ENCODE results near the gene ZSWIM1. TPM values are rescaled to one million over a fixed set of nuclear protein-coding genes. Genes with fewer than 3 reads are reported as not detected.

The ZSWIM1 gene
- total RNA-seq, 1 donor from 2014 or later: 13.3 TPM

- no peaks in the 10 kb centered on the region for H3K9me3 Mint-ChIP-seq (ENCODE audit: unreplicated experiment)
Measured at GRCh38 chr20:45841407-45842129, 39.5 kb upstream of the ZSWIM1 start.

GRCh38 chr20:45842169-45842812 is 38.7 kb upstream of the ZSWIM1 start:
- H3K4me3 Mint-ChIP-seq (ENCODE audit: unreplicated experiment): no peak overlapping the region
- H3K4me1 Mint-ChIP-seq (ENCODE audit: unreplicated experiment): peaks cover 1% of the 10 kb centered on the region
- H3K36me3 Mint-ChIP-seq (ENCODE audit: unreplicated experiment): peaks cover 24% of the 10 kb centered on the region
- TF ChIP-seq CTCF (IDR thresholded peaks at IDR 0.05): no peak
- no peak for DNase-seq (ENCODE audit: extremely low spot score, unreplicated experiment)
- peak overlapping the region; percentile 23 for H3K27ac Mint-ChIP-seq (ENCODE audit: unreplicated experiment)
- no peaks in the 10 kb centered on the region for H3K9me3 Mint-ChIP-seq (ENCODE audit: unreplicated experiment)
- H3K27me3 Mint-ChIP-seq (ENCODE audit: unreplicated experiment): no peaks in the 10 kb centered on the region

More at GRCh38 chr20:45841407-45842129, 39.5 kb upstream of the ZSWIM1 start:
- no peak for DNase-seq (ENCODE audit: extremely low spot score, unreplicated experiment)
- H3K36me3 Mint-ChIP-seq (ENCODE audit: unreplicated experiment): peaks cover 24% of the 10 kb centered on the region
- no peak overlapping the region for H3K27ac Mint-ChIP-seq (ENCODE audit: unreplicated experiment)
- TF ChIP-seq CTCF (IDR thresholded peaks at IDR 0.05): no peak
- H3K4me3 Mint-ChIP-seq (ENCODE audit: unreplicated experiment): no peak overlapping the region
- H3K27me3 Mint-ChIP-seq (ENCODE audit: unreplicated experiment): no peaks in the 10 kb centered on the region
- peaks cover 8% of the 10 kb centered on the region for H3K4me1 Mint-ChIP-seq (ENCODE audit: unreplicated experiment)

DNA sequence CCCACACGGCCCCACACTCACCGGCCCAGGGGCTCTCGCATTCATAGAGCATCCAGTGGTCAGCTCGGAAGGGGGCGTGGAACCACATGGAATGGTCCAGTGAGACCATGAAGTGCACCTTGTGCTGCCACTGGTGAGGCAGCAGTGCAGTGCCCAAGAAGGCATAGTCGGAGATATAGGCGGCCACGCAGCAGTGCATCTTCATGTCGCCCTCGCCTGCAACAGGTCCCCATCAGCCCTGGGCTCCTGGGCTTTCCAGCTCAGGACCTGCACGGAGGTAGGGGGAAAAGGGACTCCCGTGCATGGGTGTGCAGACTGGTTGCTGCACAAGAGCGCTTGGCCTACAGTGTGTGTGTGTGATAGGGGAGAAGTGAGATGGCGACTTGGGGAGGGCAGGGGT is 37.5 kb upstream of the ZSWIM1 start:
- no peak for TF ChIP-seq CTCF (IDR thresholded peaks at IDR 0.05)
- DNase-seq (ENCODE audit: extremely low spot score, unreplicated experiment): no peak
- Mint-ChIP-seq H3K4me1 (ENCODE audit: unreplicated experiment) (peaks cover 1% of the 10 kb centered on the region), H3K9me3 (ENCODE audit: unreplicated experiment) (no peaks in the 10 kb centered on the region), H3K4me3 (ENCODE audit: unreplicated experiment) (no peak overlapping the region), H3K27me3 (ENCODE audit: unreplicated experiment) (no peaks in the 10 kb centered on the region), H3K27ac (ENCODE audit: unreplicated experiment) (no peak overlapping the region), H3K36me3 (ENCODE audit: unreplicated experiment) (peaks cover 24% of the 10 kb centered on the region)

GRCh38 chr20:45845452-45845851 is 35.6 kb upstream of the ZSWIM1 start:
- no peak for TF ChIP-seq CTCF (IDR thresholded peaks at IDR 0.05)
- DNase-seq (ENCODE audit: extremely low spot score, unreplicated experiment): no peak
- Mint-ChIP-seq H3K27me3 (ENCODE audit: unreplicated experiment) (no peaks in the 10 kb centered on the region), H3K27ac (ENCODE audit: unreplicated experiment) (no peak overlapping the region), H3K4me1 (ENCODE audit: unreplicated experiment) (peaks cover 1% of the 10 kb centered on the region), H3K9me3 (ENCODE audit: unreplicated experiment) (no peaks in the 10 kb centered on the region), H3K4me3 (ENCODE audit: unreplicated experiment) (no peak overlapping the region), H3K36me3 (ENCODE audit: unreplicated experiment) (peaks cover 28% of the 10 kb centered on the region)

- Mint-ChIP-seq H3K27ac (ENCODE audit: unreplicated experiment) (no peak overlapping the region), H3K4me3 (ENCODE audit: unreplicated experiment) (no peak overlapping the region), H3K27me3 (ENCODE audit: unreplicated experiment) (no peaks in the 10 kb centered on the region), H3K36me3 (ENCODE audit: unreplicated experiment) (peaks cover 22% of the 10 kb centered on the region), H3K4me1 (ENCODE audit: unreplicated experiment) (no peaks in the 10 kb centered on the region), H3K9me3 (ENCODE audit: unreplicated experiment) (no peaks in the 10 kb centered on the region)
- no peak for TF ChIP-seq CTCF (IDR thresholded peaks at IDR 0.05)
- DNase-seq (ENCODE audit: extremely low spot score, unreplicated experiment): no peak
Measured at GRCh38 chr20:45848421-45848820, 32.6 kb upstream of the ZSWIM1 start.
